Calu3 (cell line): ENCODE results near the gene HSDL1. TPM values are rescaled to one million over a fixed set of nuclear protein-coding genes. Genes with fewer than 3 reads are reported as not detected.

ENCODE experiments used
- BruUV-seq: library from RNA; stranded (reverse); fragments of 400-500 nt; replicated peaks from 2 replicates; lab custom pipeline; 2021; lab: Mats Ljungman, UMichigan
- CTCF ChIA-PET: fragments of 300-600 bp; sonication (Branson Sonifier 250); formaldehyde crosslinking; loops from one replicate; lab custom pipeline; 2022; ENCODE audit warnings: antibody characterized with exemption; lab: Charles Lee
- DNase-seq: peaks from one replicate; pipeline ENCODE4 v3.0.0; 2022
- H3K27ac Mint-ChIP-seq: one replicate; pipeline ENCODE4 v1.8.0; 2022; ENCODE audit warnings: mixed read lengths; ENCODE audit not compliant: unreplicated experiment
- H3K27me3 Mint-ChIP-seq: one replicate; pipeline ENCODE4 v1.8.0; 2022; ENCODE audit warnings: mixed read lengths; ENCODE audit not compliant: unreplicated experiment
- H3K36me3 Mint-ChIP-seq: one replicate; pipeline ENCODE4 v1.8.0; 2022; ENCODE audit warnings: mild to moderate bottlenecking, moderate library complexity, mixed read lengths; ENCODE audit not compliant: insufficient read depth, unreplicated experiment
- H3K4me1 Mint-ChIP-seq: one replicate; pipeline ENCODE4 v1.8.0; 2022; ENCODE audit warnings: mild to moderate bottlenecking, low read depth, mixed read lengths; ENCODE audit not compliant: unreplicated experiment
- H3K4me3 Mint-ChIP-seq: one replicate; pipeline ENCODE4 v1.8.0; 2022; ENCODE audit warnings: mild to moderate bottlenecking, low read depth, moderate library complexity, mixed read lengths; ENCODE audit not compliant: unreplicated experiment
- H3K9me3 Mint-ChIP-seq: one replicate; pipeline ENCODE4 v1.8.0; 2022; ENCODE audit warnings: low read depth, mixed read lengths; ENCODE audit not compliant: unreplicated experiment
- CTCF ChIP-seq: fragments of 200-600 bp; IDR thresholded peaks from one replicate; pipeline ENCODE4 v1.8.0; 2022; ENCODE audit warnings: antibody characterized with exemption; ENCODE audit not compliant: unreplicated experiment
- intact Hi-C: fragments of 100-400 bp; cut with micrococcal nuclease; formaldehyde crosslinking; loops from one replicate; pipeline ENCODE4 v1.10.0; 2022; ENCODE audit not compliant: unreplicated experiment
- total RNA-seq: library from RNA; stranded (reverse); gene quantifications from 2 replicates; pipeline ENCODE4 v1.2.3, GENCODE V29; 2022

HSDL1 gene
- total RNA-seq, 1 experiment from 2014 or later: 20.8 TPM

- CTCF ChIA-PET: no interaction called here
- no peak overlapping the region for H3K4me3 Mint-ChIP-seq
- intact Hi-C loops: no loop called here
- H3K27ac Mint-ChIP-seq: no peak overlapping the region
- peaks cover 11% of the 10 kb centered on the region for H3K4me1 Mint-ChIP-seq
- peaks cover 38% of the 10 kb centered on the region for H3K36me3 Mint-ChIP-seq
- no peaks in the 10 kb centered on the region for H3K9me3 Mint-ChIP-seq
- DNase-seq: no peak
- TF ChIP-seq CTCF: no peak
- no TSS peak for BruUV-seq
- no peaks in the 10 kb centered on the region for H3K27me3 Mint-ChIP-seq
Measured at GRCh38 chr16:84180519-84181140, 35.7 kb upstream of the HSDL1 start.

DNA sequence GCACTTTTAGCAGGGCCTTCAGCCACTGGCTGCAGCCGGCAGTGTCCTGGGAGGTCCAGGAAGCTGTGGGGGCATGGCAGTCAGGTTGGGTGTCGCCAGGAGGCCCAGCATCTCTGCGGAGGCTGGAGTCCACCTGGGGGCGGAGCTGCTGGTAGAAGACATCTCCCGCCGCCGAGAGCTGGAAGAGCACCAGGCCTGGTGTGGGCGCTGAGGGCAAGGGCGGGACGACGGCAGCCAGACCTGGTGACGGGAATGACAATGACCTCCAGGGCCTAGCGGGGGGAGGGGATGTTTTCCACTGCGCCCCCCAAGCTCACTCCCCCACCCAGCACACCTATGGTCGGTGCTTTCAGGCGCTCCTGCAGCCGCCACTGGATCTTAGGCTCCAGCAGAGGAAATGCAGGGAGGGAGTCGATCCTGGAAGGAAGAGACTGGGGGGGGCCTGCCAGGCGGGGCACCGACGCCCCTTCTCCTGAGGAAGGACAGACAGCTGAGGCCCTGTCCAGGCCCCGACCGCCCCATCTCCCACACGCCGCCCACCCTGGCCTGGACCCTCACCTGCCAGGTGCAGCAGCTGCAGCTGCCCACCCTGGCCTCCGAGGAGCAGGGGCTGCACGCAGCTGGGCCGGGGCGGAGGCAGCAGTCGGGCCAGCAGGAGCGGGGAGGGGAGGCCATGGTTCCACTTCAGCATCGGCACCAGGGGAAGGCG is 34.8 kb upstream of the HSDL1 start:
- CTCF ChIA-PET: no interaction called here
- no TSS peak for BruUV-seq
- no peaks in the 10 kb centered on the region for H3K27me3 Mint-ChIP-seq
- H3K4me3 Mint-ChIP-seq: no peak overlapping the region
- TF ChIP-seq CTCF: no peak
- H3K36me3 Mint-ChIP-seq: peaks cover 37% of the 10 kb centered on the region
- no peak for DNase-seq
- H3K27ac Mint-ChIP-seq: no peak overlapping the region
- peaks cover 11% of the 10 kb centered on the region for H3K4me1 Mint-ChIP-seq
- H3K9me3 Mint-ChIP-seq: no peaks in the 10 kb centered on the region
- intact Hi-C loops: loop anchor here (10.0 kb wide), 1 partner anchor 225 kb away; the partner anchor contains the start of gene OSGIN1

DNA sequence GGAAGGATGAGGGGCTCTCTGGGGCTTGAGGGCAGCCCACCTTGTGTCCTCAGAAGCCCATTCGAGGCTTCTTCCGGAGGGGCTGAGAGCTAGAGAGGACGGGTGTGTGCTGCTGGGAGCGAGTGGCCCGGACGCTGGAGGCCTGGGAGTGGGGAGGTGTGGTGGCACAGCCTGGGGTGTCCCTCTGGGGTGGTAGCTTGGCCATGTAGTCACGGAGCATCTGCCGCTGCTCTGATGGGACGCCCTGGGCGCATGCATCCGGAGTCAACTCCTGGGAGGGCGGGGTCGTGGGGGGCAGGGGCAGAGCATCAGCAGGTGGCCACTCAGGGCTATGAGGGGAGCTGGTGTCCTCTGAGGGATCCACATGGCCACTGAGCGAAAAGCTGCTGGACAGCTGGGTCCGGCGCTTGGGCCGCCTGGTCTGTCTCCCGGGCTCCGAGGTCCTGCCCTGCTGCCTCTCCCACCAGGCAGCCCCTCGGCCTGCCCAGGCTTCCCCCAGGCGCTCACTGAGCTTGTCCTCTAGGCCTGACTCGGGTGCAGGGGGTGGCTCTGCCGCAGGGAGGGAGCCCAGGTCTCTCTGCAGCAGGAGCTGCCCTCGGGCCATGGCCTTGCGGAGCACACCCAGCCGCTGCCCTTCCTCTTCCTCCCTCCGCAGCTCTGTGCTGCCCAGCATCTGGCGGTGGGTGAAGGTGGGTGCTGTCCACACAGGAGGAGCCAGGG is 34.1 kb upstream of the HSDL1 start:
- no peak overlapping the region for H3K4me3 Mint-ChIP-seq
- intact Hi-C loops: loop anchor here (10.0 kb wide), 1 partner anchor 224 kb away; the partner anchor contains the start of gene OSGIN1

More for the DNA sequence above, 34.1 kb upstream of the HSDL1 start:
- H3K9me3 Mint-ChIP-seq: no peaks in the 10 kb centered on the region
- H3K27ac Mint-ChIP-seq: no peak overlapping the region
- H3K27me3 Mint-ChIP-seq: no peaks in the 10 kb centered on the region
- BruUV-seq: no TSS peak
- H3K4me1 Mint-ChIP-seq: peaks cover 9% of the 10 kb centered on the region
- H3K36me3 Mint-ChIP-seq: peaks cover 33% of the 10 kb centered on the region
- CTCF ChIA-PET: interaction anchor here (0.7 kb wide), 1 partner anchor 113 kb away, joined by 4 read pairs; no protein-coding TSS in a partner anchor
- no peak for TF ChIP-seq CTCF
- no peak for DNase-seq
